ENCODE data around the gene SLC30A2. TPM values are rescaled to one million over a fixed set of nuclear protein-coding genes. Genes with fewer than 3 reads are reported as not detected.

Gene SLC30A2
- total and polyA plus RNA-seq, 10 of the 15 experiments (the other 5 are each of a cell fraction or from before 2014, with no cell fraction given), result 0.13 TPM; not detected in 9

GRCh38 chr1:26036756-26037281, 9.1 kb downstream of the SLC30A2 start (continued):
- TF ChIP-seq PML (IDR thresholded peaks at IDR 0.05; ENCODE audit: low read length), result no peak

- H3K4me1 ChIP-seq (ENCODE audit: control insufficient read depth, insufficient read depth, low read length), result peaks cover 10% of the 10 kb centered on the region; the same call in 1 of the 2 replicates
- H3K27ac ChIP-seq (ENCODE audit: control insufficient read depth, insufficient read depth), result no peak overlapping the region
- no TSS peak for BruUV-seq (replicated peaks)
- no peaks in the 10 kb centered on the region for H3K79me2 ChIP-seq (ENCODE audit: control insufficient read depth, insufficient read depth, low read length)
- peak overlapping the region; percentile 88 for H2AFZ ChIP-seq (ENCODE audit: control insufficient read depth, low read depth, low read length)
- intact Hi-C loops (cut with micrococcal nuclease; ENCODE audit: unreplicated experiment) (loop anchor here (5.0 kb wide), 2 partner anchors 71 to 111 kb away; no protein-coding TSS in a partner anchor), in situ Hi-C loops (cut with MboI) (no loop called here)
- CTCF ChIA-PET, result interaction anchor here (0.5 to 4.2 kb wide), 17 partner anchors 9 to 239 kb away, joined by 3 to 35 read pairs (median 4); partner anchors contain the start of genes CEP85 and ZNF593
- SMC1A ChIA-PET (ENCODE audit: uncharacterized antibody, unreplicated experiment), result interaction anchor here (0.7 to 0.8 kb wide), 2 partner anchors 109 to 243 kb away, joined by 4 to 6 read pairs; no protein-coding TSS in a partner anchor
- H3K9ac ChIP-seq (ENCODE audit: control insufficient read depth, insufficient read depth, low read length), result peak overlapping the region; percentile 20; the same call in 1 of the 2 replicates
- POLR2A ChIA-PET, result interaction anchor here (0.8 kb wide), 1 partner anchor 109 kb away, joined by 3 read pairs; no protein-coding TSS in a partner anchor
- RAD21 ChIA-PET (ENCODE audit: unreplicated experiment), result interaction anchor here (0.6 to 1.8 kb wide), 5 partner anchors 103 to 381 kb away, joined by 3 to 11 read pairs (median 4); no protein-coding TSS in a partner anchor
- H3K36me3 ChIP-seq (ENCODE audit: control insufficient read depth in 2 of 2, insufficient read depth in 2 of 2, low read length in 1 of 2), result no peaks in the 10 kb centered on the region
- H3K27me3 ChIP-seq (replicated peaks in 1 of 2; ENCODE audit: control insufficient read depth in 2 of 2, insufficient read depth in 2 of 2, low read length in 1 of 2), result peaks cover 0 to 2% of the 10 kb centered on the region in 2 experiments
- H3K4me2 ChIP-seq (ENCODE audit: control insufficient read depth, insufficient read depth), result peak overlapping the region; percentile 100
- FAIRE-seq, result peak; percentile 88
- WGBS (ENCODE audit: insufficient coverage, insufficient replicate concordance, low lambda C conversion rate, missing lambda C conversion rate), result 18% methylated on average over 39 of the region's 39 CpGs
- peak; percentile 13 for DNase-seq (ENCODE audit: low read depth, low spot score)
- H3K9me3 ChIP-seq (replicated peaks; ENCODE audit: control insufficient read depth, insufficient read depth, low read length), result 0 out of 3 replicates have a peak, but pooled peaks cover 2% of the 10 kb centered on the region
- no peaks in the 10 kb centered on the region for H4K20me1 ChIP-seq (ENCODE audit: control insufficient read depth, insufficient read depth)
- ATAC-seq, result peak; percentile 93
- H3K4me3 ChIP-seq, result peak overlapping the region; percentile 86
- TF ChIP-seq ZNF592 (IDR thresholded peaks at IDR 0.05), result 0 out of 2 replicates have a peak, but pooled peaks have one; percentile 18
- TF ChIP-seq RAD21 (IDR thresholded peaks at IDR 0.05; ENCODE audit: insufficient read depth, low read depth, low read length), result peak; percentile 82
- no peak for TF ChIP-seq CBFB (IDR thresholded peaks at IDR 0.05; ENCODE audit: low read depth)
- peak; percentile 97 to 100 (median 97); a peak in 5 of 6 replicates for TF ChIP-seq CTCF (IDR thresholded peaks at IDR 0.05 in 2 of 3, conservative IDR thresholded peaks at IDR 0.05 in 1 of 3; ENCODE audit: control insufficient read depth in 2 of 3, extremely low read depth in 1 of 3, insufficient read depth in 1 of 3, low read depth in 3 of 3, low read length in 3 of 3)
- no peak for TF ChIP-seq HDAC6 (IDR thresholded peaks at IDR 0.05; ENCODE audit: unreplicated experiment)
- TF ChIP-seq STAT1 (conservative IDR thresholded peaks at IDR 0.05), result 0 out of 2 replicates have a peak, but pooled peaks have one; percentile 19
- TF ChIP-seq BCLAF1 (IDR thresholded peaks at IDR 0.05), result no peak
- TF ChIP-seq BRCA1 (IDR thresholded peaks at IDR 0.05; ENCODE audit: low read depth, low read length), result no peak
- 0 out of 2 replicates have a peak, but pooled peaks have one; percentile 35 for TF ChIP-seq LARP7 (IDR thresholded peaks at IDR 0.05)
These were observed 9.8 kb downstream of the SLC30A2 start for GRCh38 chr1:26035959-26036755.
